GM11168 (cell line): ENCODE data around the gene AIFM1.

Experiments used
- in situ Hi-C: fragments of 300-500 bp; cut with MboI; formaldehyde crosslinking; loops from one replicate; pipeline ENCODE4 v1.12.0; 2022; ENCODE audit warnings: low sequenced_read_pairs; ENCODE audit not compliant: unreplicated experiment

AIFM1 gene

GRCh38 chrX:130097507-130098209 lies 68.0 kb downstream of the AIFM1 start:
- in situ Hi-C loops, result no loop called here

DNA sequence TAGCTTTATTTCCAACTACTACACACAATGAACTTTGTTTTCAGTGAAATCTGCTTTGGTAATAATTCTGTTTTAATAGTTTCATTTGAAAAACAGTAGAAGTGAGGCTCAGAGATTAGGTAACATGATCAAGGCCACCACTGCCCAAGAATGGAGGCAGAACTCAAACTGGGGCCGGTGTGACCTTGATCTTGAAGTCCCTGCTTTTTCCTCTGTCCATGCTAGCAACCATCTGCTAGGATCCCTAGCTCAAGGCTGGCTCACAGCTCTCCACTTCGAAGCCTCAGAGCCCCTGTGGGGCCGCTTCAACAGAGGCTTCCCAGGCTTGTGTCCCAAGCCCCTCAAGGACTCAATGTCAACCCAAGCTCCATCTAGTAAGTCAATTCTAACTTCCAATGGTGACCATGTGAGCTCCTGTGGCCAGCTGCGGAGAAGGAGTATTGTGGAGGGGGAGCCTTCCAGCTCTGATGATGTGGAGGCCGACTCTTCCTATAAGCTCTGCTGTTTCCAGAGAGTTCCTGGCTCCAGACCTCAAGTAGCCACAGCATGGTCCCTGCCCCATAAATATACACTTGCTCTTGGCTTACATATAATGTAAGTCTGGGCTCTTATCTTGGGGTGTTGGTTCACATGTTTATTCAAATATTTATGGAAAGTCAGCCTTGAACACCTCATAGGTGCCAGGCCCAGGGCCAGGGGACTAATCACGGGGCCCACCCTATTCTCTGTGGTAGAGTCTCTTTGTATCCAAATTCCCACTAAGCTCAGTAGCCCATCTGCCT lies 70.2 kb downstream of the AIFM1 start:
- in situ Hi-C loops, result no loop called here

DNA sequence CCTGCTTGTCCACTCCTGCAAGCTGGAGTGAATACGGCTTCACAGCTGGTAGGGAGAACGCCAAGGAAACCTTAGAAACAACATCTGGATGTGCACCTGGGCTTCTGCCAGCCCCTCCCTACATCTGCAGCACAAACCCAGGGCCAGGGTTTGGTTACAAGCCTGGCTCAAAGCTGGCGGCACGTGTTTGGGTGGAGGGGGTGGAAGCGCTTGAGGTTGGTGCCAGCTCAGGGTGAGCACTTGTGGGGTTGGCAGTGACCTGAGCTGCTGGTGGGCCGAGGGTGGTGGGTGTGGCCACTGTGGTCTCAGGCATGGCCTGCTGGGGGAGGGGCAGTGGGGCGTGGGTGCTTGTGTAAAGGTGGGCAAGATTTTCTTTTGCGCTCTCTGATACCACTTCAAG lies 70.9 kb downstream of the AIFM1 start:
- in situ Hi-C loops, result no loop called here

DNA sequence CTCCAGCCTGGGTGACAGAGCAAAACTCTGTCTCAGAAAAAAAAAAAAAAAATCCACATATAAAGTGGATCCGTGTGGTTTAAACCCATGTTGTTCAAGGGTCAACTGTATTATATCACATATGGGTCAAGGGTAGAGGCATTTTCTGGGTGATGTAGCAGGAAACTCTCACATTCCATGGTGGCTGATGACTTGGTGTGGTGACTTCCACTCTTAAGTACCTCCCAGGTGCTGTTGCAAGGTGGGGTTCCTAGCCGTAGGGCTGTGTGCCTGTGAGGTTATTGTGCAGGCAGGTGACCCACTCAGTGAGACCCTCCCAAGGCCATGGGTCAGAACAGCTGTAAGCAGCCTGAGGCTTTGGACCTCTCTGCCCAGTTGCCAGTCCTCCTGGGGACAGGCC lies 72.4 kb downstream of the AIFM1 start:
- in situ Hi-C loops, result no loop called here

- in situ Hi-C loops, result no loop called here
These were observed 73.6 kb downstream of the AIFM1 start for GRCh38 chrX:130091980-130092522.

DNA sequence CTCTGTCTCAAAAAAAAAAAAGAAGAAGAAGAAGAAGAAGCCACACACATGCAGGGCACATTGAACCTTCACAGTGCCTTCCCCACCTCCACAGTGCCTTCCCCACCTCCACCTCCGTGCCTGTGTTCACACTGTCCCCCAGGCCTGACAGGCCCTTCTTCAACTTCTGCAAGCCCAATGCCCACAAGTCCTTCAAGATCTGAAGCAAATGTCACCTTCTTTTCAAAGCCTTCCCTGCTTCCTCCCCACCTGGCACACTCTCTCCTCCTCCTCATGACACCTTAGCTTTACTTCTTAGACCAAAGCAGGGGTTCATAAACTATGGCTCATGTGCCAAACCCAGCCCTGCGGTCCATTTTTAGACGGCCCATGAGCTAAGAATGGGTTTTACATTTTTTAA lies 75.3 kb downstream of the AIFM1 start:
- in situ Hi-C loops, result no loop called here

DNA sequence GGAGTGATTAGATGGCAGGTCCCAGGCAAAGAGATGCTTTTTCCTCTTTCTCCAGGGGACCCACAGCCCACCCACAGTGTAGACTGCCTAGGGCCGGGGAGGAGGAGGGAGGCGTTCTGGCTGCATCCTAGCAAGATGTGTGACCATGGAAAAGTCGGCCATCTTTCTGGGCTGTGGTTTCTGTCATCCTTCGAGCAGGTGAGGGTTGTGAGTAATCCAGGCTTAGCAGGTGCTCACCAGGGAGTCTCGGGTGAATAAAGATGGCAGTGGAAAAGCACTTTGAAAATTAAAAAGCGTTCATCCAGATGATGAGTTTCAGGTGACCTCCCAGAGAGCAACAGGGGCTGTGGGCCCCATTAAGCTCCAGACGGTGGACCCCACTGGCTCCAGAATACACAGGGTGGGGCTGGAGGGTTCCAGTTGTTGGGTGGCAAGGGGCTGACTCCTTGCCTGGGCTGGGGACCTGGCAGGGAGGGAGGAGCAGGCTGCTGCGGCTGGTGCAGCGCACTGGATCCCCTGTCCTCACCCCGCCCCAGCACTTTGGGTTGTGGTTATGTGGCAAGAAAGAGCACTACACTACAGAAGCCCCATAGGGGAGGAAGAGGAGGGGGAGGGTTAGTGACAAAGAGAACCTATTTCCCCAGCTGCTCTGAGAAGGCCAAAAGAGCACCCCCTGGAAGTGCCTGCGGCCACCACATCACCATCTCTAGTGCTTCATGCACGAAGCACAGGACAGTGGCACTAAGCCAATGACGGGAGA lies 79.0 kb downstream of the AIFM1 start:
- in situ Hi-C loops, result no loop called here

DNA sequence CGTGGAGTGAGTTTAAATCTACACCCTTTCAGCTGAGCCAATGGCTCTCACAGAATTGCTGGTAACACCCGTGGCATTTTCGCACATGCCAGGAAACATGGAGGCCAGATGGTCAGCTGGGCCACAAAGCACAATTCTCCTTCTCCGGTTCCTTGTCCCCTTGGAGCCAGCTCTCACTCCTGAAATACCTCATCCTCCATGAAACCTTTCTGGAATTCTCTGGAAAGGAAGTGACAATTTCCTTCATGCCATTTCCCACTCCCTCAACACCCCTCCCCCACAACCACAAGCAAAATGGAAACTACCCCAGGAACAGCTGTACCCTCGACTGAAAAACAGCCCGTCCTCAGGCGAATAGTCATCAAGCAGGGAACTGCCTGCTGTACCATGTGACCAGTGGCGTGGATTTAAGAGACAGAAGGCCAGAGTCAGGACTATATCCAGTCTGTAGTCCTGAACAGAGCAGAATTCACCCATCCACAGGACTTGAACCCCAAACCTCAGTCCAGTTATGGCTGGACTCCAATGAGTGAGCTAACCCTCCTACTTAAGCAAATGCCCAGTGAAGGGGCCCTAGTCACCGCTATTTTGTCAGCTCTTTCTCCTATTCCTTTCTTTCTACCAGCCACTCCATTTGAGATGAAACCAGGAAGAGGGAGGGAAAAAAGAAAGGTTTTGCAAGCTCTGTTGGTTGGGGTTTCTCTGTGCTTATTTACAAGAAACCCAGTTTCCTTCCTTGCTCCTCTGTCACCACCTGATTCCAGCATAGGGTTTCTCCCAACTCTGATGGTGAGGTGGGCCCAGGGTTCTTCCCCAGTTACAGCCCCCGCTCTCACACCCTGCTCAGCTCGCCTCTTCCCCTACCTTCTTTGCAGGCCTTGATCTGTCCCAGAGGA lies 79.8 kb downstream of the AIFM1 start:
- in situ Hi-C loops, result no loop called here

DNA sequence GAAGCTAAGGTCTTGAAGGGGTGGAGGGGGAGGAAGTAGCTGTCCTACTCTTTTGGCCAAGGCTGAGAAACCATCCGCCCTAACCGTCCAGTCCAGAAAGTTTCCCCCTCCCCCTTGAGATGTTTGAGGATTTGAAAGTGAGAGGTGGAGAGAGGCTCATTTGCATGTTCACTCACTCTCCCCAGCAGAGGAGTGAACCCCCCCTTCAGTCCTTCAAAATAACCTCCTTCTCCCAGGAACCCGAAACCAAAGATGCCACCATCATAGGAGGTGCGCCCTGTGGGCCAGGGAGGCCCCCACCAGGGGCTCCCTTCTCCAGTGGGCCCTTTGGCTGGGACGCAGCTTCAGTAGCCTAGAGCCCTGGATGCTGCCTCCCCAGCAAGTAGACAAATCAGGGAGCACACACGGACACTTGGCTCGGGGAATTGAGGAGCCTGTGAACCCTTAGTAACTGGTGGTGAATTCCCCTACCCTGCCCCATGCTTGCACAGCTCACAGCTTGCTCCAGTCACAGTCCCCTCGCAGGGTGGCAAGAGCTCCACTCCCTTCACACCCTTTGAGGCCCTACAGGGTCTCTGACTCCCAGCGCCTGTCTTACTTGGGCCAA lies 80.9 kb downstream of the AIFM1 start:
- in situ Hi-C loops, result no loop called here

- in situ Hi-C loops, result no loop called here
These were observed 81.8 kb downstream of the AIFM1 start for GRCh38 chrX:130083656-130084382.

DNA sequence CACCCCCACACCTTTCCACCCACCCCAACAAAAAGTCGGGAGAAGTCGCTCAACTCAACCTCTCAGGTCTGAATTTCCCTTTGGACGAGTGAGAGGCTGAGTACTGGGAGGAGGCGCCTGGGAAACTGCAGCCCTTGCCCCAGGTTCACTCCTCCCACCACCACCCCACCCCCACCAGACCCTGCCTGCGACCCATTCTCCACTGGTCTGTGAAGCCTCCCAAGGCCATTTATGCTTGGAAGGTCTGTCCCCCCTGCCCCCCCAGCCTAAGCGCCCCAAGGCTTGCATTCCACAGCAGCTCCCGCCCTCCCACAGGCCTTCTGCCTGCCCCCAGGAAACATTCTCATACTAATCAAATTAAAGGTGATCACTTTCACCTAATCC lies 82.5 kb downstream of the AIFM1 start:
- in situ Hi-C loops, result no loop called here

- in situ Hi-C loops, result no loop called here
These were observed 83.2 kb downstream of the AIFM1 start for GRCh38 chrX:130082244-130083106.

GRCh38 chrX:130081421-130082045 lies 84.1 kb downstream of the AIFM1 start:
- in situ Hi-C loops, result no loop called here

GRCh38 chrX:130080791-130081367 lies 84.8 kb downstream of the AIFM1 start:
- in situ Hi-C loops, result no loop called here

DNA sequence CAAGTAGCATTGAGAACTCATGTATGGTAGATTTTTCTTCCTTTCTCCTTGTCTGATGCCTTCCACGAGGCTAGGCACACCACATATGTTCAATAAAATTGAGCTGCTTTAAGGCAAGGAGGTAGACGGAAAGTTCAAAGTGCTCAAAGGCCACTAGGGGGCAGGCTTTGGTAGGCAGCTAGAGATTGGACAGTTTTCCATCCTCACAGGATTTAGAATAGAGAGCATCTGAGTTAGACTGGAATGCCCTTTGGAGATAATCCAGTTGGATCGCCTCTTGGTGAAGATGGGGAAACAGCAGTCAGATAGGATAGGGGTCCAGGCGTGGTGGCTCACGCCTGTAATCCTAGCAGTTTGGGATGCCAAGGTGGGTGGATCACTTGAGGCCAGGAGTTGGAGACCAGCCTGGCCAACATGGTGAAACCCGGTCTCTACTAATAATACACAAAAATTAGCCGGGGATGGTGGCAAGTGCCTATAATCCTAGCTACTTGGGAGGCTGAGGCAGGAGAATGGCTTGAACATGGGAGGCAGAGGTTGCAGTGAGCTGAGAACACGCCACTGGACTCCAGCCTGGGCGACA lies 85.7 kb downstream of the AIFM1 start:
- in situ Hi-C loops, result loop anchor here (10.0 kb wide), 2 partner anchors 45 to 115 kb away; no protein-coding TSS in a partner anchor
